D721Med (cell line): ENCODE results near the gene METTL23.

ENCODE experiments used
- DNase-seq: peaks from one replicate; pipeline ENCODE4 v3.0.0; 2011; ENCODE audit warnings: low spot score; ENCODE audit not compliant: insufficient read length
- FAIRE-seq: peaks from 2 replicates; lab custom pipeline; 2011; peaks lifted over from hg19 to GRCh38; lab: Jason Lieb, UNC
- TF ChIP-seq, protein P1 (sequence below): IDR thresholded peaks from 2 replicates; pipeline ENCODE4 v1.5.1; 2012; ENCODE audit warnings: mild to moderate bottlenecking, control low read depth; ENCODE audit not compliant: insufficient read depth; ENCODE audit errors: missing control alignments

Gene METTL23, protein sequence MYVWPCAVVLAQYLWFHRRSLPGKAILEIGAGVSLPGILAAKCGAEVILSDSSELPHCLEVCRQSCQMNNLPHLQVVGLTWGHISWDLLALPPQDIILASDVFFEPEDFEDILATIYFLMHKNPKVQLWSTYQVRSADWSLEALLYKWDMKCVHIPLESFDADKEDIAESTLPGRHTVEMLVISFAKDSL

GRCh38 chr17:76726776-76727718 is at the start of gene METTL23:
Gene METTL23, plus strand, starts transcription at chr17:76726839. Its CDS starts 2,872 bp downstream, at chr17:76729711.
- TF ChIP-seq, protein P1, sequence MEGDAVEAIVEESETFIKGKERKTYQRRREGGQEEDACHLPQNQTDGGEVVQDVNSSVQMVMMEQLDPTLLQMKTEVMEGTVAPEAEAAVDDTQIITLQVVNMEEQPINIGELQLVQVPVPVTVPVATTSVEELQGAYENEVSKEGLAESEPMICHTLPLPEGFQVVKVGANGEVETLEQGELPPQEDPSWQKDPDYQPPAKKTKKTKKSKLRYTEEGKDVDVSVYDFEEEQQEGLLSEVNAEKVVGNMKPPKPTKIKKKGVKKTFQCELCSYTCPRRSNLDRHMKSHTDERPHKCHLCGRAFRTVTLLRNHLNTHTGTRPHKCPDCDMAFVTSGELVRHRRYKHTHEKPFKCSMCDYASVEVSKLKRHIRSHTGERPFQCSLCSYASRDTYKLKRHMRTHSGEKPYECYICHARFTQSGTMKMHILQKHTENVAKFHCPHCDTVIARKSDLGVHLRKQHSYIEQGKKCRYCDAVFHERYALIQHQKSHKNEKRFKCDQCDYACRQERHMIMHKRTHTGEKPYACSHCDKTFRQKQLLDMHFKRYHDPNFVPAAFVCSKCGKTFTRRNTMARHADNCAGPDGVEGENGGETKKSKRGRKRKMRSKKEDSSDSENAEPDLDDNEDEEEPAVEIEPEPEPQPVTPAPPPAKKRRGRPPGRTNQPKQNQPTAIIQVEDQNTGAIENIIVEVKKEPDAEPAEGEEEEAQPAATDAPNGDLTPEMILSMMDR = peak; percentile 61
- no peak for DNase-seq
- FAIRE-seq = no peak

GRCh38 chr17:76677406-76677805 is 49.2 kb upstream of the METTL23 start:
- no peak for DNase-seq
- TF ChIP-seq, protein P1 = no peak
- no peak for FAIRE-seq

GRCh38 chr17:76678330-76678729 is 48.3 kb upstream of the METTL23 start:
- no peak for FAIRE-seq
- TF ChIP-seq, protein P1 = no peak
- no peak for DNase-seq

- DNase-seq (no peak), FAIRE-seq (no peak)
- TF ChIP-seq, protein P1 = no peak
Observed at GRCh38 chr17:76679239-76679638, 47.4 kb upstream of the METTL23 start.

DNA sequence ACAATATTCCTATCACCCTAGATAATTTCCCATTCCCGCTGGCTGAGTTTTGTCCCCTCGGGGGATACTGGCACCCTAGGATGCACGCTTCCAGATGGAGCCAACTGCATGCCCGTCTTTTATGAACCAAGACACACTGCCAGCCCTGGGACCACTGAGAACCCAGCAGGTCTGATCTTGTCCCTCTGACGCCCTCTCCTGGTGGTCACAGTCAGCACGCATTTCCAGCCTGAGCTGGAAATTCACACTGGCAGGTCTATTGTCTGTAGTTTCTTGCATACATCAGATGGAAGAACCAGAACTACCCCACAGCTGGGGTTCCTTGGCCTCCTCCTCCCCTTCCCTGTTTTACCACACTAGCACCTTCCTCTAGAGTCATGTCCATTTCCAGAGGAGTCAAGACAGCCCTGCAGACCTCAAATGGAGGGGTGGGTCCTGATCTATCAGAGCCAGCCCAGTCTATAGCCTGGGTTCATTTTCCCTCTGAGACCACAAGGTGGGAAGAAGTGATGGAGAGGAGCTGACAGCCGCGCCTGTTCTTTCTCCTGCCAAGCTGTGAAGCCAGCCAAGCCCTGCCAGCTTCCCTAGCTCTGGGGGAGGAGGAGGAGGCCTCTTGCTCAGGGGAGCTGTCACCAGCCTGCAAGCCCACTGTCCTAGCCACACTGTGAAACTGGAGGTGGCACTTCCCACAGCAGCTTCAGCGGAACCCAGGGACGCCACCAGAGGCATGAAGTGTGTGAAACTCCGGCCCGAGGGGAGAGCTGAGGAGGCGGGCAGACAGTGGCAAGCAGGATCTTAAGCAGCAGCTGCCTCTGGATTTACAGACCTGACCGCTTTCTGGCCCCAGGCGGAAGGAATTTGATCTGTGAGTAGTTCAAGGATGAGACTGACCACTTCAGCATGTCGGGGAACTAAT is 45.2 kb upstream of the METTL23 start:
- DNase-seq (peak; percentile 79), FAIRE-seq (no peak)
- TF ChIP-seq, protein P1 = peak; percentile 93

GRCh38 chr17:76682296-76682695 is 44.3 kb upstream of the METTL23 start:
- TF ChIP-seq, protein P1 = no peak
- DNase-seq = no peak
- no peak for FAIRE-seq
